Ovary (tissue), 9 donors: ENCODE data around the gene ABHD17A. TPM values are rescaled to one million over a fixed set of nuclear protein-coding genes. Genes with fewer than 3 reads are reported as not detected.

Experiments
- DNase-seq, 5 donors: peaks; one replicate each; pipeline ENCODE4 v3.0.0-alpha.2; 2019 to 2020
- H3K27ac ChIP-seq, 2 donors: fragments of 200-600 bp; one replicate each; pipeline versions ENCODE4 v1.5.1 to v1.8.0; 2019 to 2022
- H3K27me3 ChIP-seq: fragments of 200-600 bp; one replicate; pipeline ENCODE4 v1.8.0; 2022
- H3K36me3 ChIP-seq: fragments of 200-600 bp; sonication (generic); one replicate; pipeline ENCODE4 v1.5.1; 2019
- H3K4me1 ChIP-seq: one replicate; pipeline ENCODE4 v1.8.1; 2013; ENCODE audit warnings: mild to moderate bottlenecking, moderate library complexity; ENCODE audit not compliant: insufficient read depth
- H3K4me3 ChIP-seq: fragments of 200-600 bp; sonication (generic); one replicate; pipeline ENCODE4 v1.5.1; 2017
- H3K9me3 ChIP-seq, 2 donors: fragments of 200-600 bp in 1 of 2; sonication (generic) in 1 of 2; one replicate each; pipeline versions ENCODE4 v1.5.1 to v1.8.1; 2013 to 2019; ENCODE audit warnings: mild to moderate bottlenecking in 1 of 2, moderate library complexity in 1 of 2
- CTCF ChIP-seq, 3 donors: fragments of 450-650 bp in 2 of 3; fragments of 200-600 bp in 1 of 3; IDR thresholded peaks; one replicate each; pipeline versions ENCODE4 v1.5.1 to v1.8.0; 2016 to 2022; ENCODE audit warnings: antibody characterized with exemption in 3 of 3, mild to moderate bottlenecking in 1 of 3
- EP300 ChIP-seq: sonication (generic); formaldehyde crosslinking; IDR thresholded peaks from one replicate; pipeline ENCODE4 v1.6.1; 2017; ENCODE audit warnings: antibody characterized with exemption
- POLR2A ChIP-seq: fragments of 450-650 bp; IDR thresholded peaks from one replicate; pipeline ENCODE4 v1.6.1; 2017; ENCODE audit warnings: antibody characterized with exemption, mild to moderate bottlenecking, moderate library complexity
- WGBS, 3 donors: extraction: QIAGEN DNeasy Blood & Tissue Kit in 1 of 3; methylation state at CpG; one replicate each; pipeline versions ENCODE4 v1.1.5 to v1.1.7; 2013 to 2017; 5-methylcytosine and 5-hydroxymethylcytosine counted together
- intact Hi-C, 4 donors: fragments of 100-400 bp; cut with DNase I; formaldehyde crosslinking; loops; one replicate each; pipeline versions ENCODE4 v1.11.0 to v1.15.1; 2022 to 2023
- polyA plus RNA-seq, 2 donors: library from polyadenylated mRNA; stranded (reverse); fragments of 200-250 nt in 1 of 2; fragments of 350-450 nt in 1 of 2; fragmentation: Illumina TruSeq in 1 of 2; extraction: RNeasy Lipid Tissue Mini Kit (QIAGEN cat#74804) in 1 of 2; gene quantifications; one replicate each; pipeline ENCODE4 v1.2.3, GENCODE V29; 2013 to 2014
- total RNA-seq, 7 donors: library from RNA; depleted of rRNA in 2 of 7; stranded (reverse); fragments of >200 nt in 2 of 7; fragmentation: NEBNext Ultra II Directional in 3 of 7; extraction: Animal tissue kit (Norgen Biotek cat#: 25700) in 3 of 7; gene quantifications; one replicate each; pipeline versions ENCODE4 v1.1.0 to v1.2.4, GENCODE V29; 2016 to 2023
- donor health status: DM: no; HTN: no; CAD: no; lungs with moderate emphysema.
- donor health status: DM: no; HTN: no; CAD: no.
- donor health status: Bipolar disorder and iron deficiency.
- donor health status: DM: yes; HTN: yes; CAD: no.
- donor health status: DM: no; HTN: no; CAD: no.
- donor health status: DM: yes; HTN: yes; CAD: no.

Gene ABHD17A
- total and polyA plus RNA-seq, 9 donors: 0.57 to 87.3 (median 65.4) TPM

GRCh38 chr19:1841209-1841924 lies 43.9 kb downstream of the ABHD17A start:
- Histone ChIP-seq H3K27ac (no peak overlapping the region), H3K4me1 (peaks cover 18% of the 10 kb centered on the region)
- DNase-seq: no peak

GRCh38 chr19:1840541-1841115 lies 44.7 kb downstream of the ABHD17A start:
- 49 to 67% (median 51%) methylated on average over 21 to 22 of the region's 22 CpGs for WGBS, 3 donors
- no peak for TF ChIP-seq CTCF (IDR thresholded peaks at IDR 0.05)
- no peak for TF ChIP-seq POLR2A
- no peak for TF ChIP-seq EP300
- Histone ChIP-seq H3K4me1 (peaks cover 10% of the 10 kb centered on the region), H3K4me3 (no peak overlapping the region), H3K9me3 (no peaks in the 10 kb centered on the region), H3K27me3 (no peaks in the 10 kb centered on the region), H3K36me3 (no peaks in the 10 kb centered on the region), H3K27ac (no peak overlapping the region)
- no peak for DNase-seq
- intact Hi-C loops: no loop called here

More at GRCh38 chr19:1841209-1841924, 43.9 kb downstream of the ABHD17A start:
- Histone ChIP-seq H3K9me3 (no peaks in the 10 kb centered on the region), H3K27me3 (no peaks in the 10 kb centered on the region), H3K36me3 (no peaks in the 10 kb centered on the region), H3K4me3 (no peak overlapping the region)
- WGBS, 3 donors: 66 to 71% (median 68%) methylated on average over 27 to 35 of the region's 35 CpGs
- no peak for TF ChIP-seq EP300
- TF ChIP-seq CTCF (IDR thresholded peaks at IDR 0.05): no peak
- TF ChIP-seq POLR2A: no peak
- intact Hi-C loops: no loop called here

- WGBS, 3 donors: 73 to 82% (median 81%) methylated on average over 25 of the region's 25 CpGs
- H3K27me3 ChIP-seq: no peaks in the 10 kb centered on the region
- no peaks in the 10 kb centered on the region for H3K9me3 ChIP-seq
- no peak overlapping the region for H3K27ac ChIP-seq
- H3K4me1 ChIP-seq: peaks cover 9% of the 10 kb centered on the region
- no peak for DNase-seq
- no peaks in the 10 kb centered on the region for H3K36me3 ChIP-seq
- H3K4me3 ChIP-seq: no peak overlapping the region
- TF ChIP-seq POLR2A (no peak), EP300 (no peak), CTCF (IDR thresholded peaks at IDR 0.05) (no peak)
- intact Hi-C loops: no loop called here
These were observed 45.4 kb downstream of the ABHD17A start for GRCh38 chr19:1839658-1840540.

GRCh38 chr19:1837625-1838105 lies 47.6 kb downstream of the ABHD17A start:
- Histone ChIP-seq H3K9me3 (no peaks in the 10 kb centered on the region), H3K36me3 (no peaks in the 10 kb centered on the region), H3K27me3 (no peaks in the 10 kb centered on the region), H3K4me1 (peaks cover 27% of the 10 kb centered on the region), H3K27ac (no peak overlapping the region), H3K4me3 (no peak overlapping the region)
- intact Hi-C loops: no loop called here
- peak in 1 of 5 donors; percentile 59 for DNase-seq
- WGBS, 3 donors: 24 to 40% (median 27%) methylated on average over 15 to 23 of the region's 23 CpGs
- TF ChIP-seq EP300 (no peak), CTCF (IDR thresholded peaks at IDR 0.05) (peak; percentile 16 to 45 (median 35)), POLR2A (no peak)
